Renal pelvis (tissue), 4 donors: ENCODE data around the gene AMDHD1. TPM values are rescaled to one million over a fixed set of nuclear protein-coding genes. Genes with fewer than 3 reads are reported as not detected.
"Not testable (repeated sequence)": the region's sequence is repeated elsewhere in the genome, so short reads cannot be mapped to it uniquely, and the experiment has no call there.

Experiments
- DNase-seq: peaks from one replicate; pipeline ENCODE4 v3.0.0-alpha.2; 2013
- polyA plus RNA-seq, 3 donors: library from polyadenylated mRNA; unstranded; fragments of 120-200 nt; gene quantifications; one replicate each; pipeline ENCODE4 v1.2.1, GENCODE V29; 2013; ENCODE audit not compliant: insufficient read length in 3 of 3

Gene AMDHD1
- polyA plus RNA-seq, 3 donors: 1.0 to 1.7 (median 1.4) TPM

- no peak for DNase-seq
These were observed 20.0 kb downstream of the AMDHD1 start for GRCh38 chr12:95963096-95963495.

GRCh38 chr12:95966287-95966870, 23.2 kb downstream of the AMDHD1 start:
- no peak for DNase-seq

- no peak for DNase-seq
These were observed 24.2 kb downstream of the AMDHD1 start for GRCh38 chr12:95967301-95967700.

- DNase-seq: not testable (repeated sequence)
These were observed 26.0 kb downstream of the AMDHD1 start for GRCh38 chr12:95969116-95969515.

GRCh38 chr12:95970905-95971304, 27.8 kb downstream of the AMDHD1 start:
- DNase-seq: no peak

GRCh38 chr12:95972832-95973456, 29.8 kb downstream of the AMDHD1 start:
- DNase-seq: no peak

GRCh38 chr12:95974358-95974757, 31.2 kb downstream of the AMDHD1 start:
- peak; percentile 31 for DNase-seq

GRCh38 chr12:95975491-95975890, 32.4 kb downstream of the AMDHD1 start:
- no peak for DNase-seq

- no peak for DNase-seq
These were observed 33.3 kb downstream of the AMDHD1 start for GRCh38 chr12:95976416-95976832.

- DNase-seq: no peak
These were observed 34.7 kb downstream of the AMDHD1 start for GRCh38 chr12:95977764-95978305.

GRCh38 chr12:95978351-95978750, 35.2 kb downstream of the AMDHD1 start:
- no peak for DNase-seq

- DNase-seq: no peak
These were observed 35.6 kb downstream of the AMDHD1 start for GRCh38 chr12:95978774-95979173.

- DNase-seq: no peak
These were observed 37.3 kb downstream of the AMDHD1 start for GRCh38 chr12:95980437-95980836.

GRCh38 chr12:95982602-95983001, 39.5 kb downstream of the AMDHD1 start:
- DNase-seq: no peak

- DNase-seq: no peak
These were observed 41.6 kb downstream of the AMDHD1 start for GRCh38 chr12:95984682-95985081.

- no peak for DNase-seq
These were observed 43.8 kb downstream of the AMDHD1 start for GRCh38 chr12:95986635-95987570.

GRCh38 chr12:95988506-95989275, 45.6 kb downstream of the AMDHD1 start:
- no peak for DNase-seq

- no peak for DNase-seq
These were observed 46.5 kb downstream of the AMDHD1 start for GRCh38 chr12:95989504-95990123.

- DNase-seq: no peak
These were observed 47.0 kb downstream of the AMDHD1 start for GRCh38 chr12:95990136-95990535.

- DNase-seq: no peak
These were observed 50.8 kb downstream of the AMDHD1 start for GRCh38 chr12:95993907-95994306.

- DNase-seq: no peak
These were observed 51.3 kb downstream of the AMDHD1 start for GRCh38 chr12:95994476-95994875.
